H1 (cell line): Measurements from ENCODE around the gene APOBEC3H. TPM values are rescaled to one million over a fixed set of nuclear protein-coding genes. Genes with fewer than 3 reads are reported as not detected.

Source experiments
- CTCF ChIA-PET: fragments of 300-600 bp; sonication (Branson Sonifier 250); formaldehyde crosslinking; loops from one replicate; lab custom pipeline; 2021; ENCODE audit not compliant: partially characterized antibody; lab: Charles Lee
- POLR2A ChIA-PET: fragments of 300-600 bp; sonication (Branson Sonifier 250); formaldehyde crosslinking; loops from one replicate; lab custom pipeline; 2021; ENCODE audit warnings: inconsistent platforms; ENCODE audit not compliant: partially characterized antibody; lab: Charles Lee
- DNase-seq, 2 experiments: peaks; one replicate each; pipeline versions ENCODE4 v3.0.0 to v3.0.0-alpha.2; 2010 to 2022; ENCODE audit warnings: low spot score in 2 of 2, low read depth in 1 of 2, mixed read lengths in 1 of 2
- FAIRE-seq: peaks from 2 replicates; lab custom pipeline; 2011; peaks lifted over from hg19 to GRCh38; lab: Jason Lieb, UNC
- H2AFZ ChIP-seq: 2 replicates; pipeline ENCODE4 v1.8.1; 2012; ENCODE audit warnings: low read length, inconsistent platforms
- H2AK5ac ChIP-seq: 2 replicates; pipeline ENCODE4 v1.6.1; 2013; ENCODE audit warnings: low read depth, low read length
- H2BK120ac ChIP-seq: replicated peaks from 2 replicates; pipeline ENCODE3; 2013; ENCODE audit warnings: low read depth, low read length, inconsistent platforms
- H2BK12ac ChIP-seq: 2 replicates; pipeline ENCODE4 v1.6.1; 2013; ENCODE audit warnings: low read depth, low read length
- H2BK15ac ChIP-seq: 2 replicates; pipeline ENCODE4 v1.6.1; 2013; ENCODE audit warnings: low read length
- H2BK20ac ChIP-seq: 2 replicates; pipeline ENCODE4 v1.6.1; 2013; ENCODE audit warnings: low read length
- H2BK5ac ChIP-seq: 2 replicates; pipeline ENCODE4 v1.6.1; 2013; ENCODE audit warnings: low read depth, low read length
- H3K14ac ChIP-seq: 2 replicates; pipeline ENCODE4 v1.6.1; 2013; ENCODE audit warnings: inconsistent platforms; ENCODE audit not compliant: insufficient read length
- H3K18ac ChIP-seq: 2 replicates; pipeline ENCODE4 v1.6.1; 2013; ENCODE audit warnings: low read length; ENCODE audit errors: extremely low read depth
- H3K23ac ChIP-seq: 2 replicates; pipeline ENCODE4 v1.6.1; 2013; ENCODE audit warnings: inconsistent platforms; ENCODE audit not compliant: insufficient read length
- H3K23me2 ChIP-seq: 2 replicates; pipeline ENCODE4 v1.6.1; 2013; ENCODE audit warnings: low read depth, low read length
- H3K27ac ChIP-seq: 2 replicates; pipeline ENCODE4 v1.6.1; 2011; ENCODE audit warnings: low read depth, low read length, inconsistent platforms
- H3K27me3 ChIP-seq, 4 experiments: replicated peaks in 1 of 4; 1 replicate in 1 of 4; 2 replicates in 3 of 4; pipeline versions ENCODE4 v1.6.1 to v1.8.1; 2011 to 2013; ENCODE audit warnings: low read length in 3 of 4, mild to moderate bottlenecking in 3 of 4, inconsistent platforms in 2 of 4, mixed read lengths in 2 of 4, moderate library complexity in 1 of 4; ENCODE audit not compliant: control insufficient read depth in 3 of 4, insufficient read depth in 3 of 4; ENCODE audit errors: extremely low read depth in 1 of 4
- H3K36me3 ChIP-seq, 4 experiments: 2 replicates each; pipeline versions ENCODE4 v1.6.1 to v1.8.1; 2011 to 2013; ENCODE audit warnings: mild to moderate bottlenecking in 4 of 4, low read length in 3 of 4, moderate library complexity in 2 of 4, control low read depth in 1 of 4, inconsistent platforms in 1 of 4; ENCODE audit not compliant: insufficient read depth in 4 of 4, control insufficient read depth in 2 of 4
- H3K4ac ChIP-seq: replicated peaks from 2 replicates; pipeline ENCODE3; 2013; ENCODE audit warnings: low read length, low read depth, mixed read lengths, inconsistent platforms; ENCODE audit not compliant: insufficient read length
- H3K4me1 ChIP-seq, 4 experiments: replicated peaks in 1 of 4; 1 replicate in 1 of 4; 2 replicates in 3 of 4; pipeline versions ENCODE4 v1.6.1 to v1.8.1; 2011 to 2013; ENCODE audit warnings: low read length in 3 of 4, inconsistent platforms in 2 of 4, mixed read lengths in 1 of 4; ENCODE audit not compliant: insufficient read depth in 4 of 4, control insufficient read depth in 3 of 4
- H3K4me2 ChIP-seq, 2 experiments: 2 replicates each; pipeline versions ENCODE4 v1.6.1 to v1.8.1; 2011 to 2013; ENCODE audit warnings: low read depth in 2 of 2, low read length in 2 of 2, control low read depth in 1 of 2, inconsistent platforms in 1 of 2, mild to moderate bottlenecking in 1 of 2; ENCODE audit not compliant: insufficient read depth in 1 of 2
- H3K4me3 ChIP-seq, 4 experiments: fragments of 200-600, 300-600 bp in 1 of 4; sonication (generic), shearing (Covaris generic), sonication (Bioruptor Twin) in 1 of 4; 2 replicates each; pipeline versions ENCODE4 v1.5.1 to v1.8.1; 2011 to 2016; ENCODE audit warnings: low read length in 4 of 4, low read depth in 3 of 4, control low read depth in 2 of 4, inconsistent platforms in 2 of 4, mild to moderate bottlenecking in 2 of 4, mixed read lengths in 1 of 4, moderate library complexity in 1 of 4; ENCODE audit not compliant: insufficient read depth in 2 of 4; ENCODE audit errors: extremely low read depth in 1 of 4
- H3K56ac ChIP-seq: replicated peaks from 2 replicates; pipeline ENCODE3; 2013; ENCODE audit warnings: low read depth, mild to moderate bottlenecking, mixed read lengths, low read length, inconsistent platforms; ENCODE audit not compliant: insufficient read length
- H3K79me1 ChIP-seq: 2 replicates; pipeline ENCODE4 v1.6.1; 2013; ENCODE audit warnings: low read depth, low read length, control low read depth
- H3K79me2 ChIP-seq, 2 experiments: 2 replicates each; pipeline versions ENCODE4 v1.6.1 to v1.8.1; 2012 to 2013; ENCODE audit warnings: low read length in 2 of 2, mild to moderate bottlenecking in 2 of 2, inconsistent platforms in 1 of 2; ENCODE audit not compliant: insufficient read depth in 2 of 2, control insufficient read depth in 1 of 2
- H3K9ac ChIP-seq, 4 experiments: replicated peaks in 1 of 4; 1 replicate in 1 of 4; 2 replicates in 3 of 4; pipeline versions ENCODE4 v1.6.1 to v1.8.1; 2011 to 2013; ENCODE audit warnings: low read depth in 3 of 4, low read length in 3 of 4, control low read depth in 2 of 4, mild to moderate bottlenecking in 2 of 4, moderate library complexity in 2 of 4, inconsistent platforms in 1 of 4; ENCODE audit errors: extremely low read depth in 1 of 4
- H3K9me3 ChIP-seq, 2 experiments: 2 replicates each; pipeline versions ENCODE4 v1.6.1 to v1.8.1; 2012 to 2013; ENCODE audit warnings: mild to moderate bottlenecking in 2 of 2, moderate library complexity in 2 of 2, control low read depth in 1 of 2, inconsistent platforms in 1 of 2, low read depth in 1 of 2, low read length in 1 of 2, mixed read lengths in 1 of 2; ENCODE audit not compliant: insufficient read depth in 2 of 2
- H4K20me1 ChIP-seq, 2 experiments: replicated peaks in 1 of 2; 2 replicates each; pipeline versions ENCODE3 to v1.8.1; 2011 to 2013; ENCODE audit warnings: inconsistent platforms in 2 of 2, low read length in 2 of 2, mild to moderate bottlenecking in 1 of 2; ENCODE audit not compliant: insufficient read depth in 2 of 2, control insufficient read depth in 1 of 2
- H4K5ac ChIP-seq: 2 replicates; pipeline ENCODE4 v1.6.1; 2013; ENCODE audit warnings: low read length, low read depth, mixed read lengths, inconsistent platforms; ENCODE audit not compliant: insufficient read length
- H4K8ac ChIP-seq: 2 replicates; pipeline ENCODE4 v1.8.0; 2013; ENCODE audit warnings: mild to moderate bottlenecking, moderate library complexity, low read length, inconsistent platforms; ENCODE audit not compliant: insufficient read depth; ENCODE audit errors: extremely low read depth
- H4K91ac ChIP-seq: replicated peaks from 2 replicates; pipeline ENCODE3; 2013; ENCODE audit warnings: low read length, mixed read lengths, inconsistent platforms; ENCODE audit not compliant: insufficient read length
- BCL11A ChIP-seq, 2 experiments: IDR thresholded peaks; one replicate each; pipeline ENCODE4 v1.6.1; 2011; ENCODE audit warnings: low read depth in 2 of 2, low read length in 2 of 2, mild to moderate bottlenecking in 2 of 2
- BRCA1 ChIP-seq: IDR thresholded peaks from 2 replicates; pipeline ENCODE4 v1.6.1; 2012; ENCODE audit warnings: low read depth, low read length, improper control_type of control experiment
- EGR1 ChIP-seq: IDR thresholded peaks from 2 replicates; pipeline ENCODE4 v1.6.1; 2011; ENCODE audit warnings: low read depth, low read length, borderline replicate concordance
- EP300 ChIP-seq, 2 experiments: IDR thresholded peaks; 1 replicate in 1 of 2; 2 replicates in 1 of 2; pipeline ENCODE4 v1.6.1; 2011 to 2012; ENCODE audit warnings: low read depth in 2 of 2, low read length in 2 of 2, mild to moderate bottlenecking in 2 of 2, borderline replicate concordance in 1 of 2, inconsistent platforms in 1 of 2, moderate library complexity in 1 of 2
- GABPA ChIP-seq: IDR thresholded peaks from 2 replicates; pipeline ENCODE4 v1.6.1; 2011; ENCODE audit warnings: mild to moderate bottlenecking, low read length, moderate library complexity, borderline replicate concordance; ENCODE audit not compliant: insufficient read depth
- HDAC6 ChIP-seq: IDR thresholded peaks from one replicate; pipeline ENCODE4 v1.7.1; 2012; ENCODE audit warnings: low read depth, mild to moderate bottlenecking, inconsistent platforms, low read length, moderate library complexity
- NANOG ChIP-seq: IDR thresholded peaks from 2 replicates; pipeline ENCODE4 v1.6.1; 2011; ENCODE audit warnings: low read length, low read depth, mild to moderate bottlenecking, inconsistent platforms; ENCODE audit not compliant: insufficient read depth, poor library complexity, severe bottlenecking
- POLR2A ChIP-seq, 2 experiments: IDR thresholded peaks; 1 replicate in 1 of 2; 2 replicates in 1 of 2; pipeline ENCODE4 v1.6.1; 2011; ENCODE audit warnings: low read depth in 2 of 2, low read length in 2 of 2, mild to moderate bottlenecking in 2 of 2; ENCODE audit errors: control extremely low read depth in 1 of 2
- SRF ChIP-seq: IDR thresholded peaks from 2 replicates; pipeline ENCODE4 v1.6.1; 2011; ENCODE audit warnings: mild to moderate bottlenecking, low read depth, low read length, moderate library complexity
- USF2 ChIP-seq: IDR thresholded peaks from 2 replicates; pipeline ENCODE4 v1.6.1; 2011; ENCODE audit warnings: low read length, improper control_type of control experiment
- WGBS, 2 experiments: shearing (Covaris generic) in 1 of 2; methylation state at CpG; one replicate each; pipeline versions ENCODE4 v1.1.6 to v1.1.7; 2013 to 2015; ENCODE audit warnings: low lambda C conversion rate in 2 of 2, mixed read lengths in 2 of 2, inconsistent platforms in 1 of 2, low coverage in 1 of 2, missing lambda C conversion rate in 1 of 2; ENCODE audit not compliant: insufficient replicate concordance in 2 of 2, insufficient coverage in 1 of 2, insufficient read length in 1 of 2; ENCODE audit errors: extremely low coverage in 1 of 2, missing lambda C conversion rate in 1 of 2; 5-methylcytosine and 5-hydroxymethylcytosine counted together
- polyA plus RNA-seq, 7 experiments: library from polyadenylated mRNA; depleted of rRNA in 3 of 7; stranded (reverse) in 5 of 7; unstranded in 2 of 7; fragments of >200 nt in 5 of 7; fragments of 200-250 nt in 2 of 7; gene quantifications; 1 replicate in 5 of 7; 2 replicates in 1 of 7; 4 replicates in 1 of 7; pipeline versions ENCODE4 v1.2.1 to v1.2.3, GENCODE V29; 2011 to 2013; ENCODE audit warnings: missing spikeins in 2 of 7, mixed read lengths in 2 of 7
- total RNA-seq: library from RNA; stranded (reverse); fragmentation: NEBNext Ultra II Directional; extraction: Animal tissue kit (Norgen Biotek cat#: 25700); gene quantifications from 2 replicates; pipeline ENCODE4 v1.2.1, GENCODE V29; 2021

Gene APOBEC3H
- total and polyA plus RNA-seq, 2 of the 8 experiments (the other 6 are each of a cell fraction or from before 2014, with no cell fraction given): 0.47 to 0.56 TPM

GRCh38 chr22:39120983-39121382 lies 23.9 kb downstream of the APOBEC3H start:
- no peaks in the 10 kb centered on the region for H3K36me3 ChIP-seq
- no peak overlapping the region for H3K9ac ChIP-seq
- POLR2A ChIA-PET: interaction anchor here (1.6 kb wide), 1 partner anchor 197 kb away, joined by 4 read pairs; no protein-coding TSS in a partner anchor
- no peak overlapping the region for H4K91ac ChIP-seq
- no peak overlapping the region for H3K14ac ChIP-seq
- DNase-seq (no peak), FAIRE-seq (no peak)
- H2AFZ ChIP-seq: no peak overlapping the region
- H3K18ac ChIP-seq: no peak overlapping the region
- no peak for TF ChIP-seq HDAC6
- TF ChIP-seq USF2: no peak
- no peak for TF ChIP-seq POLR2A (IDR thresholded peaks at IDR 0.05; ENCODE audit: control extremely low read depth in 1 of 2, low read depth in 2 of 2, low read length in 2 of 2)
- TF ChIP-seq SRF: no peak
- no peak for TF ChIP-seq EP300 (IDR thresholded peaks at IDR 0.05; ENCODE audit: borderline replicate concordance in 1 of 2, low read depth in 2 of 2, low read length in 2 of 2)
- no peak for TF ChIP-seq GABPA
- no peak for TF ChIP-seq BRCA1
- no peak for TF ChIP-seq BCL11A (IDR thresholded peaks at IDR 0.05; ENCODE audit: low read depth in 2 of 2, low read length in 2 of 2)
- no peak for TF ChIP-seq EGR1
- TF ChIP-seq NANOG: no peak
- no peak overlapping the region for H2BK120ac ChIP-seq
- H3K4me3 ChIP-seq: no peak overlapping the region
- no peak overlapping the region for H3K27ac ChIP-seq
- H3K4me2 ChIP-seq: no peak overlapping the region
- H3K4me1 ChIP-seq: peaks cover 0 to 9% (median 1%) of the 10 kb centered on the region in 4 experiments; a peak in 4 of 7 replicates
- no peaks in the 10 kb centered on the region for H3K9me3 ChIP-seq
- H3K79me1 ChIP-seq: no peaks in the 10 kb centered on the region
- no peak overlapping the region for H3K23ac ChIP-seq
- H2AK5ac ChIP-seq: no peak overlapping the region
- H3K4ac ChIP-seq: no peak overlapping the region
- no peak overlapping the region for H4K5ac ChIP-seq
- CTCF ChIA-PET: interaction anchor here (1.5 to 2.5 kb wide), 2 partner anchors 10 kb away, joined by 4 to 10 read pairs; no protein-coding TSS in a partner anchor
- 86% methylated on average over 4 of the region's 4 CpGs; no CpG with 5 or more reads in 1 of the 2 experiments for WGBS, 2 experiments
- H2BK15ac ChIP-seq: no peak overlapping the region
- H3K56ac ChIP-seq: no peak overlapping the region
- H2BK5ac ChIP-seq: no peak overlapping the region
- no peaks in the 10 kb centered on the region for H3K23me2 ChIP-seq
- H2BK12ac ChIP-seq: no peak overlapping the region
- H4K20me1 ChIP-seq: no peaks in the 10 kb centered on the region
- H3K27me3 ChIP-seq: no peaks in the 10 kb centered on the region; a peak in 1 of 7 replicates
- no peaks in the 10 kb centered on the region for H3K79me2 ChIP-seq
- H2BK20ac ChIP-seq: no peak overlapping the region
- H4K8ac ChIP-seq: no peak overlapping the region
